Heart right ventricle (tissue), 16 donors: ENCODE results near the gene MYO6. TPM values are rescaled to one million over a fixed set of nuclear protein-coding genes. Genes with fewer than 3 reads are reported as not detected.

Experiments
- ATAC-seq, 8 donors: fragments of 200-7000 bp; cut with Tn5 transposase; one replicate each; pipeline ENCODE4 v1.9.1; 2020; ENCODE audit warnings: mild to moderate bottlenecking in 8 of 8, moderate library complexity in 8 of 8, moderate number of reproducible peaks in 1 of 8
- DNase-seq, 2 donors: peaks; one replicate each; pipeline ENCODE4 v3.0.0-alpha.2; 2020
- H3K27ac ChIP-seq, 10 donors: fragments of 200-600 bp; sonication (generic) in 2 of 10; one replicate each; pipeline versions ENCODE4 v1.5.0 to v1.8.0; 2020 to 2022; ENCODE audit warnings: mild to moderate bottlenecking in 3 of 10
- H3K27me3 ChIP-seq, 7 donors: fragments of 200-600 bp; one replicate each; pipeline ENCODE4 v1.8.0; 2021 to 2022; ENCODE audit warnings: mild to moderate bottlenecking in 2 of 7
- H3K36me3 ChIP-seq, 9 donors: fragments of 200-600 bp; sonication (generic) in 1 of 9; one replicate each; pipeline versions ENCODE4 v1.5.0 to v1.8.0; 2020 to 2022; ENCODE audit warnings: mild to moderate bottlenecking in 2 of 9
- H3K4me1 ChIP-seq, 9 donors: fragments of 200-600 bp; sonication (generic) in 1 of 9; one replicate each; pipeline versions ENCODE4 v1.5.0 to v1.8.0; 2020 to 2022; ENCODE audit warnings: mild to moderate bottlenecking in 4 of 9
- H3K4me3 ChIP-seq, 10 donors: fragments of 200-600 bp; sonication (generic) in 2 of 10; one replicate each; pipeline versions ENCODE4 v1.5.0 to v1.8.0; 2020 to 2022; ENCODE audit warnings: mild to moderate bottlenecking in 7 of 10, moderate library complexity in 2 of 10
- H3K9me3 ChIP-seq, 11 donors: fragments of 200-600 bp in 10 of 11; sonication (generic) in 2 of 11; one replicate each; pipeline versions ENCODE4 v1.5.0 to v1.8.0; 2013 to 2022; ENCODE audit warnings: mild to moderate bottlenecking in 2 of 11, control low read depth in 1 of 11, moderate library complexity in 1 of 11
- CTCF ChIP-seq, 9 donors: fragments of 200-600 bp; sonication (generic) in 2 of 9; IDR thresholded peaks; one replicate each; pipeline versions ENCODE4 v1.5.0 to v1.8.0; 2021 to 2022; ENCODE audit warnings: antibody characterized with exemption in 9 of 9, mild to moderate bottlenecking in 5 of 9, moderate library complexity in 1 of 9
- WGBS, 2 donors: extraction: QIAGEN DNeasy Blood & Tissue Kit; methylation state at CpG; one replicate each; pipeline ENCODE4 v1.1.7; 2013; ENCODE audit warnings: inconsistent platforms in 1 of 2; 5-methylcytosine and 5-hydroxymethylcytosine counted together
- intact Hi-C, 10 donors: fragments of 100-400 bp; cut with DNase I; formaldehyde crosslinking; loops; one replicate each; pipeline versions ENCODE4 v1.11.1 to v1.14.2; 2022
- polyA plus RNA-seq, 2 donors: library from polyadenylated mRNA; stranded (reverse); fragments of 200-250 nt; gene quantifications; one replicate each; pipeline ENCODE4 v1.2.3, GENCODE V29; 2013
- total RNA-seq, 10 donors: library from RNA; stranded (reverse); fragmentation: NEBNext Ultra II Directional in 3 of 10; extraction: Animal tissue kit (Norgen Biotek cat#: 25700) in 3 of 10; gene quantifications; one replicate each; pipeline versions ENCODE4 v1.2.1 to v1.2.4, GENCODE V29; 2021 to 2023
- donor health status: Arrhythmogenic right ventricular cardiomyopathy.
- donor health status: ischemic (EF 13 %, LVEDD 7.1; RV severe dilation, severe dysfunction).
- donor health status: healthy with polysubstance abuse.
- donor health status: DM: no; HTN: yes; CAD: no.
- donor health status: DM: no; HTN: no; CAD: no.
- donor health status: ischemic (EF 25% LVEDD 6.9; RV normal size, moderate dysfunction).
- donor health status: ischemic (EF 25% LVEDD 5.7; RV mildly dilated, moderate dysfunction).
- donor health status: healthy.
- donor health status: DM: yes; HTN: yes; CAD: no.
- donor health status: Ischemic cardiomyopathy.
- donor health status: ischemic (EF 35%, LVEDD 5.7; RV mildly dilated, moderate dysfunction).
- donor health status: nonischemic (EF 11% LVEDD 7.7; RV severe dilation, severe dysfunction).
- donor health status: DM: yes; HTN: yes; CAD: no.
- donor health status: PGD.
- donor health status: ischemic (EF 29% LVEDD 5.4; RV normal size, mild dysfunction).
- donor health status: nonischemic (EF 23%, LVEDD 6.1; RV moderate dilation, normal function).

MYO6 gene
- total and polyA plus RNA-seq, 12 donors = 2.4 to 9.7 (median 5.1) TPM

- ATAC-seq (no peak), DNase-seq (no peak)
- intact Hi-C loops = no loop called here
- H3K4me1 ChIP-seq = no peaks in the 10 kb centered on the region
- no peaks in the 10 kb centered on the region for H3K9me3 ChIP-seq
- TF ChIP-seq CTCF (IDR thresholded peaks at IDR 0.05) = no peak
- H3K27me3 ChIP-seq = no peaks in the 10 kb centered on the region
- peaks cover 0 to 85% (median 14%) of the 10 kb centered on the region in 9 donors for H3K36me3 ChIP-seq
- H3K4me3 ChIP-seq = no peak overlapping the region
- WGBS, 2 donors = 72 to 92% methylated on average over 3 of the region's 3 CpGs
- H3K27ac ChIP-seq = no peak overlapping the region
These were observed 114.7 kb downstream of the MYO6 start for GRCh38 chr6:75863784-75864183.

- Histone ChIP-seq H3K9me3 (no peaks in the 10 kb centered on the region), H3K4me3 (no peak overlapping the region), H3K27me3 (no peaks in the 10 kb centered on the region), H3K27ac (no peak overlapping the region), H3K36me3 (peaks cover 0 to 81% (median 13%) of the 10 kb centered on the region in 9 donors), H3K4me1 (no peaks in the 10 kb centered on the region)
- 89 to 95% methylated on average over 2 of the region's 2 CpGs for WGBS, 2 donors
- ATAC-seq (no peak), DNase-seq (no peak)
- intact Hi-C loops = no loop called here
- no peak for TF ChIP-seq CTCF (IDR thresholded peaks at IDR 0.05)
These were observed 115.4 kb downstream of the MYO6 start for GRCh38 chr6:75864446-75864845.

GRCh38 chr6:75870389-75870788 lies 121.3 kb downstream of the MYO6 start:
- no peak for DNase-seq
- no peak overlapping the region for H3K27ac ChIP-seq
- H3K9me3 ChIP-seq = no peaks in the 10 kb centered on the region
- H3K36me3 ChIP-seq = peaks cover 0 to 78% (median 7%) of the 10 kb centered on the region in 9 donors
- intact Hi-C loops = no loop called here
- WGBS, 2 donors = 65 to 68% methylated on average over 1 of the region's 1 CpG
- H3K4me3 ChIP-seq = no peak overlapping the region
- TF ChIP-seq CTCF (IDR thresholded peaks at IDR 0.05) = no peak
- no peaks in the 10 kb centered on the region for H3K4me1 ChIP-seq
- no peaks in the 10 kb centered on the region for H3K27me3 ChIP-seq
- no peak for ATAC-seq

- no peak for TF ChIP-seq CTCF (IDR thresholded peaks at IDR 0.05)
- ATAC-seq = no peak
- intact Hi-C loops = no loop called here
- Histone ChIP-seq H3K27me3 (no peaks in the 10 kb centered on the region), H3K9me3 (no peaks in the 10 kb centered on the region), H3K4me3 (no peak overlapping the region), H3K27ac (no peak overlapping the region), H3K4me1 (no peaks in the 10 kb centered on the region), H3K36me3 (peaks cover 0 to 89% (median 10%) of the 10 kb centered on the region in 9 donors)
- no peak for DNase-seq
- WGBS, 2 donors = 47 to 54% methylated on average over 2 of the region's 2 CpGs
These were observed 125.2 kb downstream of the MYO6 start for GRCh38 chr6:75874224-75874623.
